ENCODE results near the gene FARSB.
A peak's percentile ranks its signal among the peaks of the same experiment; 100 is the strongest.

DNA sequence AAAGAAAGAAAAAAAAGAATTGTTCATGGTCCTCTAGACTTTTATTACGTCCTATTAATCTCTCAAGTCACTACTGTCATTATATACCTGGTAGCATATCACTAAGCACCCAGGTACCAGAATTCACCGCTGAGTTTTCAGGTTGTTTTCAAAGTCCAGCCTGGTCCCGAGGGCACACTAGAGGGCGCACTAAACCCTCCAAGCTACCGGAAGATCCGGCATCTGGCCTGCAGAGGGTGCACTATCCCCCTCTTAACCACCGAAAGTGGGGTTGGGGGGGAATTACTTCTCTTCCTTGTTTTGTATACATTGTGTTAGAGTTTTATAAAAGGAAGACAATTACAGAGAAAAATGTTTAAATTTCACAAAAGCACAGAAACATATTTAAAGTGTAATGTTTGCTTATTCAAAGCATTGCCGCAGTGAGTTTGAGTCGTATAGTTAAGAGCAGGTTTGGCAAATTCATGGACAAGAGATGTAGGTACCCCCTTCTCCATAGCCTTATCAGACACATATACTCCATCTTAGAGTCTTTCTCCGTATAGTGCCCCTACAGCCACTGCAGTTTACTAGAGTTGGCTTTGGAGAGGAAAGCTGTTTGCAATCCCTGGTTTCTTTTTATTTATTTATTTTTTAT is 34.8 kb upstream of the FARSB start:
- TF ChIP-seq, protein P1, sequence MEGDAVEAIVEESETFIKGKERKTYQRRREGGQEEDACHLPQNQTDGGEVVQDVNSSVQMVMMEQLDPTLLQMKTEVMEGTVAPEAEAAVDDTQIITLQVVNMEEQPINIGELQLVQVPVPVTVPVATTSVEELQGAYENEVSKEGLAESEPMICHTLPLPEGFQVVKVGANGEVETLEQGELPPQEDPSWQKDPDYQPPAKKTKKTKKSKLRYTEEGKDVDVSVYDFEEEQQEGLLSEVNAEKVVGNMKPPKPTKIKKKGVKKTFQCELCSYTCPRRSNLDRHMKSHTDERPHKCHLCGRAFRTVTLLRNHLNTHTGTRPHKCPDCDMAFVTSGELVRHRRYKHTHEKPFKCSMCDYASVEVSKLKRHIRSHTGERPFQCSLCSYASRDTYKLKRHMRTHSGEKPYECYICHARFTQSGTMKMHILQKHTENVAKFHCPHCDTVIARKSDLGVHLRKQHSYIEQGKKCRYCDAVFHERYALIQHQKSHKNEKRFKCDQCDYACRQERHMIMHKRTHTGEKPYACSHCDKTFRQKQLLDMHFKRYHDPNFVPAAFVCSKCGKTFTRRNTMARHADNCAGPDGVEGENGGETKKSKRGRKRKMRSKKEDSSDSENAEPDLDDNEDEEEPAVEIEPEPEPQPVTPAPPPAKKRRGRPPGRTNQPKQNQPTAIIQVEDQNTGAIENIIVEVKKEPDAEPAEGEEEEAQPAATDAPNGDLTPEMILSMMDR (IDR thresholded peaks at IDR 0.05; ENCODE audit: poor library complexity, severe bottlenecking): peak; percentile 74
- no peak for TF ChIP-seq EP300 (conservative IDR thresholded peaks at IDR 0.05; ENCODE audit: poor library complexity, severe bottlenecking)
- no peak for TF ChIP-seq TAF1 (IDR thresholded peaks at IDR 0.05; ENCODE audit: low read depth)
- TF ChIP-seq, protein P2, sequence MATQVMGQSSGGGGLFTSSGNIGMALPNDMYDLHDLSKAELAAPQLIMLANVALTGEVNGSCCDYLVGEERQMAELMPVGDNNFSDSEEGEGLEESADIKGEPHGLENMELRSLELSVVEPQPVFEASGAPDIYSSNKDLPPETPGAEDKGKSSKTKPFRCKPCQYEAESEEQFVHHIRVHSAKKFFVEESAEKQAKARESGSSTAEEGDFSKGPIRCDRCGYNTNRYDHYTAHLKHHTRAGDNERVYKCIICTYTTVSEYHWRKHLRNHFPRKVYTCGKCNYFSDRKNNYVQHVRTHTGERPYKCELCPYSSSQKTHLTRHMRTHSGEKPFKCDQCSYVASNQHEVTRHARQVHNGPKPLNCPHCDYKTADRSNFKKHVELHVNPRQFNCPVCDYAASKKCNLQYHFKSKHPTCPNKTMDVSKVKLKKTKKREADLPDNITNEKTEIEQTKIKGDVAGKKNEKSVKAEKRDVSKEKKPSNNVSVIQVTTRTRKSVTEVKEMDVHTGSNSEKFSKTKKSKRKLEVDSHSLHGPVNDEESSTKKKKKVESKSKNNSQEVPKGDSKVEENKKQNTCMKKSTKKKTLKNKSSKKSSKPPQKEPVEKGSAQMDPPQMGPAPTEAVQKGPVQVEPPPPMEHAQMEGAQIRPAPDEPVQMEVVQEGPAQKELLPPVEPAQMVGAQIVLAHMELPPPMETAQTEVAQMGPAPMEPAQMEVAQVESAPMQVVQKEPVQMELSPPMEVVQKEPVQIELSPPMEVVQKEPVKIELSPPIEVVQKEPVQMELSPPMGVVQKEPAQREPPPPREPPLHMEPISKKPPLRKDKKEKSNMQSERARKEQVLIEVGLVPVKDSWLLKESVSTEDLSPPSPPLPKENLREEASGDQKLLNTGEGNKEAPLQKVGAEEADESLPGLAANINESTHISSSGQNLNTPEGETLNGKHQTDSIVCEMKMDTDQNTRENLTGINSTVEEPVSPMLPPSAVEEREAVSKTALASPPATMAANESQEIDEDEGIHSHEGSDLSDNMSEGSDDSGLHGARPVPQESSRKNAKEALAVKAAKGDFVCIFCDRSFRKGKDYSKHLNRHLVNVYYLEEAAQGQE (IDR thresholded peaks at IDR 0.05; ENCODE audit: borderline replicate concordance): no peak
- no peak for TF ChIP-seq POLR2AphosphoS5 (IDR thresholded peaks at IDR 0.05)
- TF ChIP-seq RAD21 (conservative IDR thresholded peaks at IDR 0.05): peak; percentile 48
- TF ChIP-seq MXI1 (conservative IDR thresholded peaks at IDR 0.05; ENCODE audit: poor library complexity, severe bottlenecking): no peak
- no peak for TF ChIP-seq EZH2 (IDR thresholded peaks at IDR 0.05; ENCODE audit: borderline replicate concordance, insufficient read depth, low read length, poor library complexity, severe bottlenecking)

Data from neural cell (in vitro differentiated cells).